ENCODE data around the gene HMCN1.

The HMCN1 gene

DNA sequence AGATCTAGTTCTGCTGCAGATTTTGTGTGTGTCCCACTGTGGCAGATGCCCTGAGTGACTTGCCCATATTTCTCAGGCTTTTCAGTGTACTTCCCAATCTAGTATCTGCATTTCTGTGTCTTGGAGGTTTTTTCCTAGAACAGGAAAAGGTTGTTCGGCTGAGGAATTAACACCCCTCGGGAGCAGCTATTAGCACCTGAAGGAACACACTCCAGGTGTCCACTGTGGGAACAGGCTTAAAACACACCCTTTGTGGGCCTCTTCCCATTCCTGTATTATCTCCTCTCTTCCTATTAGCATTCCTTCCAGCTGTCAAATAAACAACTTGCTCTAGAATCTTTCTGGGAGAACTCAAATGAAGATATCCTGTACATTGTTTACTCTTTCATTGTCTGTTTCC is 178.3 kb downstream of the HMCN1 start:
- DNase-seq (ENCODE audit: low read depth), result no peak

DNA sequence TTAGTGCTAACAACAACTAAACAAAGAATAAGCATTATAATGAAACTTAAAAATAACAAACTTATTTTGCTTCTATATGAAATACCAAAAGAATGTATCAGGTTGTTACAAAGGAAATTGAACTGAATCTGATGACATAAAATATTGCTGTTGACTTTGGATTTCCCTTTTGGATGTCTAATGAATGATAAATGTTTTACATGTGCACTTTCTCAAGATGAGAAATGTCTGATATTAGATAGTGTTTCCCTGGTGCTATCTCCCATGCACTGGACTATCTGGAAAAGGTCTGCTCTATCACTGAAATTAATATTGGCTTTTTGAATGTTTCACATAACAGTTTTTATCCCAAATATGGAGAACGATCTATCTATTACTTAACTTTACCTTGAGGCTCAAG is 179.9 kb downstream of the HMCN1 start:
- DNase-seq (ENCODE audit: low read depth), result no peak

DNA sequence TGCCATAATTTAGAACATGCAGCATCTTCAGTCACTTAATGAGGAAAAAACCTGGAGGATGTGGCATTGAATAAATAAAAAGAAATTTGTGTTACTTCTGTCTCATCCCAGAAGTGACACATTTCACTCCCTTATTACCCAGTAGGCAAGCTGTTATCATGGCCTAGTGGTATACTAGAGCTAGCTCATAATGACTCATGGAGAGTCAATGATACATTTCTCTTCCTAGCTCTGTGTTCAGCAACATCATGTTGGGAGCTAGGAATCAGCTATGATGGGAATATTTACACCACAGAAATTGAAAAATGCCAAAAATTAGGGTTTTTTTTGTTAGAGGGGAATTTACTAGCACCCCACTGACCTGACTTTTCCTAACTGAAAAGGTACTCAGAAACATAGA is 182.7 kb downstream of the HMCN1 start:
- no peak for DNase-seq (ENCODE audit: low read depth)

DNA sequence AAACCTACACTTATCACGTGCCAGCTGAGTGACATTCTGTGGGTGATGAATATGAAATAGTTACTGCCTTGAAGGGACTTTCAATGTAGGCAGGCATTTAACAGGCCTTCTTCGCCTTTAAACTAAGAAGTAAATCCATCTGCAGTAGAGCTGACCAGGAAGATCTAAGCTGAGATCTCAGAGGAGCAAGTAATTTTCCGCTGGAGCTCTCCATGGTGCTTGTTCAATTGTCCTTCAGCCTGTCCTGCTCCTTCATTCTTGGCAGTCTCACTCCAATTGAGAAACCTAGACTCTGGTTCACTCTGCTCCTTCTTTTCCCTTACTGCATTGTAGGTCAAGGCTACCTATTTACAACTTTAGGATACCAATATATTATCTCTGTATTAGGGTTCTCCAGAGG is 183.5 kb downstream of the HMCN1 start:
- no peak for DNase-seq (ENCODE audit: low read depth)

DNA sequence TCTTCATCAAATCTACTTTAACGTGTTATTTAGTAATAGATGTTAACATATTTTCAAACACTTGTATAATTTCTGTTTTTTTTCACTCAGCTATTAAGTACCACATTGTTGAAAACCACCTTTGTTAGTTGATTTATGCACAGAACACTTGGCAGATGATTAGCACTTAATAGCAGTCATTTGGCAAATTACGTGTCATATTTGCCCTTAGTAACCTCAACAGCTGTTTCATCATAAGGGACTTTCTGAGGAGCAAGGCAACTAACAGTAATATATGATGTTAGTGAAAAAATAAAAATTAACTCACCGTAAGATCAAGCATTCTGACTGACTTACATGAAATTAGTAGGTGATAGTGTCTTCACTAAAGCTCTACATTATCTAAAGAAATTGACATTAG is 186.4 kb downstream of the HMCN1 start:
- no peak for DNase-seq (ENCODE audit: low read depth)

DNA sequence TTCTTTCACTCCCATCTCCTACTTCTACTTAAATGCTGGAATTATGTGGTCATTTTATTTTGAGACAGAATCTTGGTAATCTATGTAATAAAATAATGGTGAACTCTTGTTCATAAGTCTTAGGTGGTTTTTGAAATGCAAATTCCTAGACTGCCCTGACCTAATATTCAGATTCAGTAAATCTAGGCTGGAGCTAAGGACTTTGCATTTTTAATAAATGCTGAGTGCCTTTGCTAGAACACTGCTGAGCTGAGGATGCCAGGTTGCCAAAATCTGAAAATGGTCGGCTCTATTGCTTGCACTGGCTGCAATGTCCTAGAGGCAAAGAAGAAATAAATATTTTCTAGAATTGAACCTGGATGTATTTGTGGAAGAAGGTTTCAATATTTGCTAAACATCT is 187.4 kb downstream of the HMCN1 start:
- DNase-seq (ENCODE audit: low read depth), result no peak

DNA sequence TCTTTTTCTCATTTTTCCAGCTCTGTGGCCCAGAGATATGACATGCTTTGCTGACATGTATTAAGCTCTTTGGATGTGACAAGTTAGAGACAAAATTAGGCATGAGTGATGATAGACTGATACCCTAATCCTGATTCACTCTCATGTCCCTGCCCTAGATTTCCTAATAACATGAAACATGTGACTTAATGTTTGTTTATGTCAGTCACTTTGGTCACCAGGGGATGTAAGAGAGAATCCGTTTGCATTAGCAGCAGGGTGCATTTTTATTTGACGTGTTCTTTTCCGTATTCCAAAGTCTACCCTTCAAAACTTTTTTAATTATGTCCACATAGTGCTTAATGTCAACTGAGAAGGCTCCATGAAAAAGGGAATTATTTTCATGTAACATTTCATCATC is 192.4 kb downstream of the HMCN1 start:
- no peak for DNase-seq (ENCODE audit: low read depth)

DNA sequence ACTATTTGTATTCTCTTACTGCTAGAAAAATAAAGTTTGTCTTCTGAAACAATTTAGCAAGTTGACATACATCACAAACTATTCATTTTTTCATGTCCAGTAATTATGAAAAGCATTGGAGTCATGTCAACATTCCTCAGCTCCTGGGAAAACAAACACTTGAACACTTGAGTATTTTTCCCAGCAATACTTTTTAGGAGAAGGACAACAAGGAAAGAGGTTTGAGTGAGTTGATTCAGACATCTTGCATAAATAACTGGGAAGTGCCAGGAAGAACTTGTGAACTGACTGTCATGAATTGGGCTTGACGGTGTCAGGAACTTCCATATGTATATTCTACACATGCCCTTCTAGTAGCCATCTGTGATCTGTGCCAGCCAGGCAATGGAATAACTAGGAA is 195.6 kb downstream of the HMCN1 start:
- no peak for DNase-seq (ENCODE audit: low read depth)

DNA sequence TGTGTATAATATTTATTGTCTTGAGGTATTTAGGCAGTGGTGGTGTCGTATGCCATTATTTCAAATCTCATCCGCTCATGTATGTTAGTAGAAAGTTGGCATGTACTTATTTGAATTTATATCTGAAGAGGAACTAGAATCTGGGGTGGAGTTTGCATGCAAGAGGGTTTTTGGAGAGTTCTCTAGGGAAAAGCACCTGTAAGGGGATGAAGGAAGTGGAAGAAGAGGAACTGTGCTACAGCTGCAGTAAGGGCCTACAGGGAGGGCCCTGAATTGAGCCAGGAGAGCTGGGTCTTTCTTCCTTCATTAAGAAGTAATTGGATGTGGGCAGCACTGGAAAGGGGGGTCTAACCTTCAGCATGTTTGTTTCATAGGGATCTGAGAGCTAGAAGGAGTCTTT is 197.2 kb downstream of the HMCN1 start:
- DNase-seq (ENCODE audit: low read depth), result no peak

DNA sequence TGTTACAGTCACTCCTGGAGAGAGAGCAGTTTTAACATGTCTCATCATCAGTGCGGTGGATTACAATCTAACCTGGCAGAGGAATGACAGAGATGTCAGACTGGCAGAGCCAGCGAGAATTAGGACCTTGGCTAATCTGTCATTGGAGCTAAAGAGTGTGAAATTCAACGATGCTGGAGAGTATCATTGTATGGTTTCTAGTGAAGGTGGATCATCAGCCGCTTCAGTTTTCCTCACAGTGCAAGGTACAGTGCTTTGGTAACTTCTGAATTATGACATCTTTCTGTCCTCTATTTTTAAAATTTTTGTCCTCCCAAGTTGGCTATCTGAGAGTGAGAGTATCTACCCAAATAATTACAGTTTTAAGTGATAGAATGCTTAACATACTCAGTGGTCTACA is 199.4 kb downstream of the HMCN1 start:
- no peak for DNase-seq (ENCODE audit: low read depth)

DNA sequence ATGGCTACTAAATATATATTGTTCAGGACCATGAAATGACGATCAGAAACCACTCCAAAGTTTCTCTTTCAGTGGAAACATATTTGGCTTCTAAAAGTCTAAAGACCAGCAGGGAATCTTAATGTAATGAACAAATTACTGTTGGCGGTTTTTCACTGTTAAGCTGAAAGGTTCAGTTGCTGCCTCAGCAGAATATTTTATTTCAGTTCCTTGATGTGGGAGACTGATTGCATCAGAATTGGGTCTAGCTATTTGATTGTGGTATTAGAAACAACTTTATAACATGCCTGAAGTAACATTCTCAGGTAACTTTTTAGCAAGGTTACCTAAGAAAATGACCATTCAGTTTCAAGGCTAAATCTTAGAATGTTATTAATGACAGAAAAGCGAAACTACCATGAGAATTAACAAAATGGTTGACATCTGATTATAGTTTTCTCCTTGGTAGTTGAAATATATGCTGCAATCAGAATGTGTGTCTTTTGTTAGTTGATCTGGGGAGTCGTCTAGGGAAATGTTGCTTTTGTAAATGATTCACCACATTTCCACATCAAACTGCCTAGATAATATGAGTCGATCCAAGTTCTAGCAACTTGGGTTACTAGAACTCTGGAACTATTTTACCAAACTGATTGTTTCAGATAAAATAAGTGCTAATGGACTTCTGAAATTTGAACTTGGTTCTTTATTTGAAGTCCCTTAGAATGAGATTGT is 200.4 kb downstream of the HMCN1 start:
- DNase-seq (ENCODE audit: low read depth), result no peak

DNA sequence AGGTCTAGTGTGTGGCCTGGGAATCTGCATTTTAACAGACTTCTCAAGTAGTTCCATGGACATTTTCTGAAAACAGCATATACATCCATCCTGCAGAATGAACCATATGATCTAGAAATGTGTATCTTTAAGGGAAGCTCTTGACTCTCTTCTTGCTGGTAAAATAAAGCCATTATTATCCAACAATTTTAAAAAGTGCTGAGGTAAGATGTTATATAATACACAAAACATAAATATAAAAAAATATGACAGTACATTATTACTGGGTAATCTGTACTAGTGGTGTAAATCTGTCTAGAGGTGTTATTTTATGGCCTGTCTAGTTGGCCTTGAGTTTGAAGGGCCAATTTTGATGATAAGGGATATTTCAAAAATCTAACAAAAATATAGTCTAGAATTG is 201.2 kb downstream of the HMCN1 start:
- DNase-seq (ENCODE audit: low read depth), result no peak

DNA sequence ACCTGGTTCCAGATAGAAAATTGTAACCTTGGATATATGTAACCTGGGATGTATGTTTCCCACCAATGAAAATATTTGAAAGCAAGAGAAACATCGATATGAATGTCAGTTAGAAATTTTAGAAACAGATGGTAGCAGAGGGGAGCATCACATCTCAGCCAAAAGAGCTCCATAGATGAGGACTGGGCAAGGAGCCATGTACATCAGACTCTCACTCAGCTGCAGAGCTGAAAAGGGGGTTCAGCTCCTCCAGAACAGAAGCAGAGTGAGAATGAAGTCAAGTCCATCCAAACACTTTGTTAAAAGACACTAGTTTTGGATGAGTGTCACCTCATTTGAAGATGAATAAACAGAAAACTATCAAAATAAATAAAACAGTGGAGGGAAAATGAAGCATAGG is 202.4 kb downstream of the HMCN1 start:
- DNase-seq (ENCODE audit: low read depth), result no peak

DNA sequence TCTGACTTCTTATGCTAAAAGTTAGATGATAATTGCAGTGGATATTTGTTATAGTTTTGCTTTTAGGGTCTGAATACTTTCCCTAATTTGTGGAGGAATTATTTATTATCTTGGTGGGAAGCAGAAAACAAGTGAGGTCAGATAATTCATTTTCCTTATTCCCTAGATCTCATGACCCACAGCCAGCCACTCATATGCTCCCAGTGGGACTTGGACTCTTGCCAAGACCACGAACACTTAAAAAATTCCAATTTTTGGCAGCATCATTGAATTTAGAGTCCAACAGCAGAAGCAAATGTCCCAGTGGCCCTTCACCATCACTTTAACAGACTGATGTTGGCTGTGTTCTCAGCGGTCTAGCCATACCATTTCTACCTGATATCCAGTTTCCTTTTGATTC is 204.2 kb downstream of the HMCN1 start:
- no peak for DNase-seq (ENCODE audit: low read depth)

DNA sequence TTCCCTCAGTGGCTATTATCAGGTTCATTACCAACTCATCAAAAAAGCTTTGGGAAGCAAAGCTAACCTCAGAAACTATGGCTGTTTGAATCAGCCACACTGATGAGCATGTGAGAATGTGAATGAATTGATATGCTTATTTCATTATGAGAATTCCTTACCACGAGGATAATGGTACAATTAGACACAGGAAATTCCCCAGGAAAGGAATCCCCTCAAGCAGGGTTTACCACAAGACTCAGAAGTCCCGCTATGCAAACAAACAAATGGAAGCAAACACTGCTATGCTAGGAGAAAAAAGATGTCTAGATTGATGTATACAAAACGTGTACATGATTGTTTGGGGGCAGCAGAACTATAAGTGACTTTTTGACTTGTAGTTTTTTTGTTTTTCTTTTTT is 205.0 kb downstream of the HMCN1 start:
- DNase-seq (ENCODE audit: low read depth), result no peak

DNA sequence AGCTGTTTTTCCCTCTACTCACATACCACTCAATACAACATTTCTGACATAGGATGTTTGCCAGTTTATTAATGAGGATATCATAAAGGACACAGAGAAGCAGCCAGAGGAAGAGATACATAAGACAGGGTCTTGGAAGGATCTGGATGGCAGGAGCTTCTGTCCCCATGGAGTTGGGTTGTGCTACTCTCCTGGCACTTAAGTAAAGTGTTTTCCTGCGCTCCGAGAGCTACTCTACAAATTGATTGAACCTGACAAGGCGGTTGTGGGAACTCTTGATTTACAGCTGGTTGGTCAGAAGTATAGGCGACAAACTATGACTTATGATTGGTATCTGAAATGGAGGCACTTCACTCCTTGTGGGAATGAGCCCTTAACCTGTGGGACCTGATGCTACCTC is 208.8 kb downstream of the HMCN1 start:
- DNase-seq (ENCODE audit: low read depth), result no peak

DNA sequence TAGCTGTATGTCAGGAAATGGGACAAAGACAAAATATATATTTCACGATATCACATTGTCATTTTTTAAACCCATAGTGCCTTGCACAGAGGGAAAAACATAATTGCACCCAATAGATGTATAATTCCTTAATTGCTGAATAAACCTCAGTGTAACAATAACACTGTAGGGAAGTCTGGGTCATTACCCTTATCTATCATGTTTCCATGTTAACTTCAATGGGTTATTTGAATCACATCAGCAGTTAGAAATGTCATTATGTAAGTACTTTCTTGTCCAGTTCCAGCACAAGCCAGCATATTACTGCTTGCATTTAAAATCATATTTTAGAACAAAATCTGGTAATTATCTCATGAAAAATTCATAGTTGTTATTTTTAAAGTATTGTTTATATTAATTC is 222.7 kb downstream of the HMCN1 start:
- DNase-seq (ENCODE audit: low read depth), result no peak

DNA sequence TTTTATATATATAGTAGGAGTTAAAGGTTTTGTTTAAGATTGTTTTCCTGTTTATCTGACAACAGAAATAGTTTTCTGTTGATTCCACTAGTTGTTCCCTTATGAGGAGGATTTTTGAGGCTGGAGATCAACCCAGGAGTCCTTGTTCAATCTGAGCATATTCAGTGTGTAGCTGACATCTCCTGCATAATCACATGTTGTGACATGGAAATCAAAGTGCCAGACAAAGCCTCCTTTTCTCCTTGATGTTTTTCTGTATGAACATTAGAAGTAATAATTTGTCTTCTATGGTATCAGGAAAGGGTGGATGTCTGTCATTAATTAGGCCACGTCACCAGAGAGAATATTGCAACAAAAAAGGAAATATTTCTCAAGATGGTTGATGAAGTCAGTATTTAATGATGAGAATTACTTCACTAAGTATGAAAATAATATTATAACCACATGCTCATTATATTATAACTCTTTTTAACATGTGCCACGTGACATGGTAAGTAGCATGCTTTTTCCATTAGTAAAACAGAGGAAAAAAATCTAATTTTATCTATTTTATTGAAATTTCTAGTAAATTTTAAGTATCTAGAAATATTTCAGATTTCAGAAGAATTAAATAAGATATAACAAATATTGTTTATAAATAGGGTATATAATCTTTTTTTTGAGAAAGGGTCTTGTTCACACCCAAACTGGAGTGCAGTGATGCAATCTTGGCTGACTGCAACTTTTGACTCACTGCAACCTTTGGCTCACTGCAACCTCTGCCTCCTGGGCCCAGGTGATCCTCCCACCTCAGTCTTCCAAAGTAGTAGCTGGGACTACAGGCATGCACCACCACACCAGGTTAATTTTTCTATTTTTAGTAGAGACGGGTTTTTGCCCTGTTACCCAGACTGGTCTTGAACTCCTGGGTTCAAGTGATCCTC is 223.5 kb downstream of the HMCN1 start:
- DNase-seq (ENCODE audit: low read depth), result no peak

DNA sequence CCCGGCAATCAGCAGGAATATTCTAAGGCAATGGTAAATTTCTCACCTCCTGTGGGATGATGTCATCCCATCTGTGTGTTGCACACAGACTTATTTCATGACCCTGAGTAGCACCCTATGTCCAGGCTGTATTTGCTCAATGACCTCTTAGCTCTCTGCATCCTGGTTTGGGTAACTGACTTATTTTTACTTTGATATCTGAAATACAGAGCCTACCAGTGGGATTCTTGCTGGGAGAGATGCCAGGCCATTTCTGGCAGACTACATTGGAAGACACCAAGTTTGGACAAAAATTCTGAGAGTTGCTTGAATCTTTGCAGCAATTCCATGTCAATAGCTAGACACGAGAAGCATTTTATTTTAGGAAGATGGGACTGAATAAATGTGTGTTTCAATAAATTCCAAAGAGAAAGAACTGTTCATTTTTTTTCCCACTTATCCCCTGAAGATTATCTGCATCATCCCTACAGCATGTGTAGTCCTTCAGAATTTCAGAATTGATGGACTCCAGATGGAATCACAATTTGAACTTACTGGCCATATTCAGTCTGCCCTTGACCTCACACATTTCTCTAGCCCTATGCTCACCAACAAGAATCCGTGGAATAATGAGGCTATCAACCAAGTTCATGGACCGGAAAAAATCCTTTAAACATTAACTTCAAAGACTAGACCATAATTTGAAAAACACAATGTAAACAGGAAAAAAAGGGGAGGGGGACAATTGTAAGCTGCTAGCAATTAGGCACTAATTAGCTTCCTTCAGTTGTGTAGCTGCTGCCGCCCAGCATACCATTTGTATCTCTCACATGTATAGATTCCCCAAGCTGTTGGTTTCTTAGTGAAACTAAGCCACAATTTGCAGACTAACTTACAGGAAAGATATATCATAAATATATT is 226.5 kb downstream of the HMCN1 start:
- no peak for DNase-seq (ENCODE audit: low read depth)

DNA sequence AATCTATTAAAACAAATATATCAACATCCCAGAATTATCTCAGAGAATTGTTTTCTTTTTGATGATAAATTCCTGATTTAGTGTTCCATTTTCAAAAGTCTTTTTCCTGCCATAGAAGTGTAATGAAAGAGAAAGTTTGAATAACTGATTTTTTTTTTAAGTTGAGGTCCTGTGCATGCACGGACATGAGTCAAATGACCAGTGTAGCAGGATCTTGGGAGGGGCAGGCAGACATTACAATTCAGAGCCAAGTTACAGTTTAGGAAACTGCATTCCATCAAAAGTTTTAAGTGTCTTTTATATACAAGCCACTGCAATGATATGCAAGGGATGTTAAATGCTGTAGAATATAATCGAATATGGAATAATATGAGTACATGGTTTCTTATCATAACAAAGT is 227.5 kb downstream of the HMCN1 start:
- no peak for DNase-seq (ENCODE audit: low read depth)

DNA sequence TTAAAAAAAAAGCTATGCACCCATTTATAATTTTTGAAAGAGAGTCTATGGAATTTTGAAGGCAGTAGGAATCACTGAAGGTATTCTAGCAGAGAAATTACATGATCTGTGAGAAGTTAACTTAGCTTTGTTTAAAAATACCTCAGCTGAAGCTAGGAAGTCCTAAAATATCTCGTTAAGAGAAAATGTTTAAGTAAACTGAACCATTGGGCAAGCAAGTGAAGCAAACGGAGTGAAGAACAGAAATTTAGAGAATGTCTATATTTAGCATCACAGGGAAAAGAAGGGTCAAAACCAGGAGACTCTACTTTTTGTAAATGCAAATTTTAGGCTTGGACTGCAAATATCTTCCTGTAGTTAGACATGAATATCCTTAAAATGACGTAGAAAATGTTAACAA is 230.8 kb downstream of the HMCN1 start:
- no peak for DNase-seq (ENCODE audit: low read depth)

DNA sequence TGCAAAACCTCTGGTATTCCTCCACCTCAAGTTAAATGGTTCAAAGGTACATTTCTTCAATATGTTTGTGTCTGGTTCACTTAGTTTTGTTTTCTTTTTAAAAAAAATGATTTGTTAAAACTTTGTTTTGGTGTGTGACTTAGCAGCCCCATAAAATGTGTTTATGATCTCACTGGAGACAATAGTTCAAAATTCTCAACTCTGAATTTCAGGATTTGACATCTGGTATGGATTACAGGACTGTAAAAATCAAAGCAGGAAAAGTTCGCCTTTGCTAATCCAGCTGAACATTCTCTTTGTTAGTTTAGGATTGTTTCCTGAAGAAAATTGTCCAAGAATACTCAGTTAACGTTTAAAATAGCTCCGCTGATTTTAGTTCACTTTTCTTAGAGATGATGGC is 231.7 kb downstream of the HMCN1 start:
- DNase-seq (ENCODE audit: low read depth), result no peak

DNA sequence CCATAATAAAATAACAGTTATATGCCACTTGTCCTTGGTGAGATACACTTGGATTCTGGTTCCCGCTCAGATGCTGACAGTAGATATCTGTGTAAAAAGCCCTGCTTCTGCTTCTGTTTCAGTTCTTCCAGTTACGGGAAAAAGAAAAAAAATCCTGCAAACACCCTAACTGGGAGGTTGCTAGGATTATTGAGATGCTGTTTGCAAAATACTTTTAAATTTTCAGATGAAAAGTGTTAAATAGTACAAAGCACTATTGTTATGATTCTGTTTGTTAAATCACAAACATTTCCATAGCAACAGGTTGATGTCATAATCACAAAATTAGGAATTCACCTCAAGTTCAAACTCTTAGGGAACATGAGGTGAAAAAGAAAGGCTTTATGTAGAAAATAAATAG is 232.3 kb downstream of the HMCN1 start:
- no peak for DNase-seq (ENCODE audit: low read depth)

Data from activated T-helper 1 cell treated with Interleukin-2 at 50 U/mL for 16 hours (primary cell).